HepG2 (cell line): ENCODE results near the gene USP32. TPM values are rescaled to one million over a fixed set of nuclear protein-coding genes. Genes with fewer than 3 reads are reported as not detected.

Source experiments
- ATAC-seq: fragments of 200-7000 bp; cut with Tn5 transposase; 3 replicates; pipeline ENCODE4 v1.9.1; 2020; ENCODE audit warnings: mild to moderate bottlenecking, moderate library complexity
- BruUV-seq: library from RNA; stranded (reverse); fragments of 400-500 nt; replicated peaks from 2 replicates; lab custom pipeline; 2021; lab: Mats Ljungman, UMichigan
- CTCF ChIA-PET: fragments of 300-600 bp; formaldehyde crosslinking; extraction: SDS; loops from one replicate; lab custom pipeline; 2021; ENCODE audit warnings: low total read pairs, inconsistent platforms, low intra/inter-chr PET ratio; lab: Yijun Ruan, JAX
- POLR2A ChIA-PET: fragments of 350-600 bp; sonication (Branson Sonifier 250); formaldehyde crosslinking; loops from one replicate; lab custom pipeline; 2020; ENCODE audit warnings: antibody characterized with exemption, inconsistent platforms; lab: Yijun Ruan, JAX
- DNase-seq: peaks from one replicate; pipeline ENCODE4 v3.0.0-alpha.2; 2015; ENCODE audit warnings: low spot score
- FAIRE-seq: peaks from 3 replicates; lab custom pipeline; 2011; peaks lifted over from hg19 to GRCh38; lab: Jason Lieb, UNC
- H2AFZ ChIP-seq: one replicate; pipeline ENCODE4 v1.6.1; 2011; ENCODE audit warnings: low read length, inconsistent platforms
- H3K27ac ChIP-seq: fragments of 300-600 bp; 3 replicates; pipeline ENCODE4 v1.8.0; 2011; ENCODE audit warnings: mixed run types, mild to moderate bottlenecking, mixed read lengths, low read length, inconsistent platforms; ENCODE audit not compliant: insufficient read depth; ENCODE audit errors: extremely low read length
- H3K27me3 ChIP-seq, 2 experiments: fragments of 200-600 bp in 1 of 2; 2 replicates in 1 of 2; 3 replicates in 1 of 2; pipeline versions ENCODE4 v1.6.0 to v1.8.0; 2011; ENCODE audit warnings: low read length in 2 of 2, mild to moderate bottlenecking in 2 of 2, moderate library complexity in 2 of 2, inconsistent platforms in 1 of 2; ENCODE audit not compliant: insufficient read depth in 2 of 2, control insufficient read depth in 1 of 2
- H3K36me3 ChIP-seq, 2 experiments: fragments of 200-600 bp in 1 of 2; replicated peaks in 1 of 2; 2 replicates in 1 of 2; 3 replicates in 1 of 2; pipeline versions ENCODE4 v1.5.1 to v1.8.0; 2011; ENCODE audit warnings: low read length in 2 of 2, inconsistent platforms in 1 of 2; ENCODE audit not compliant: insufficient read depth in 2 of 2, control insufficient read depth in 1 of 2
- H3K4me1 ChIP-seq: 2 replicates; pipeline ENCODE4 v1.5.1; 2012; ENCODE audit warnings: low read length, inconsistent platforms; ENCODE audit not compliant: insufficient read depth
- H3K4me2 ChIP-seq: 2 replicates; pipeline ENCODE4 v1.6.0; 2011; ENCODE audit warnings: low read depth, low read length, inconsistent platforms
- H3K4me3 ChIP-seq, 3 experiments: fragments of 200-600 bp in 1 of 3; sonication (generic), shearing (Covaris generic) in 1 of 3; replicated peaks in 1 of 3; 2 replicates each; pipeline ENCODE4 v1.5.1; 2011 to 2016; ENCODE audit warnings: low read length in 3 of 3, inconsistent platforms in 2 of 3, low read depth in 2 of 3, mild to moderate bottlenecking in 2 of 3, control low read depth in 1 of 3, mixed read lengths in 1 of 3; ENCODE audit not compliant: insufficient read depth in 1 of 3
- H3K79me2 ChIP-seq: one replicate; pipeline ENCODE4 v1.6.1; 2011; ENCODE audit warnings: low read length, inconsistent platforms; ENCODE audit not compliant: insufficient read depth
- H3K9ac ChIP-seq: 2 replicates; pipeline ENCODE4 v1.6.0; 2011; ENCODE audit warnings: mild to moderate bottlenecking, low read depth, low read length, inconsistent platforms; ENCODE audit not compliant: insufficient read depth
- H3K9me3 ChIP-seq: 2 replicates; pipeline ENCODE4 v1.5.1; 2012; ENCODE audit warnings: mild to moderate bottlenecking, low read length
- H4K20me1 ChIP-seq: 2 replicates; pipeline ENCODE4 v1.6.0; 2011; ENCODE audit warnings: inconsistent platforms, mild to moderate bottlenecking, low read length, moderate library complexity; ENCODE audit not compliant: insufficient read depth
- FOXO1 ChIP-seq: sonication (generic); formaldehyde crosslinking; IDR thresholded peaks from 2 replicates; pipeline ENCODE4 v1.4.0; 2020; ENCODE audit warnings: missing genetic modification reagents
- FOXP1 ChIP-seq, 2 experiments: fragments of 450-650 bp in 1 of 2; IDR thresholded peaks; 2 replicates each; pipeline ENCODE4 v1.6.1; 2017 to 2018; ENCODE audit warnings: antibody characterized with exemption in 1 of 2
- HNF4A ChIP-seq: sonication (generic); formaldehyde crosslinking; IDR thresholded peaks from 2 replicates; pipeline ENCODE4 v1.4.0; 2020; ENCODE audit warnings: missing genetic modification reagents
- IRX3 ChIP-seq: sonication (generic); formaldehyde crosslinking; IDR thresholded peaks from 2 replicates; pipeline ENCODE4 v1.8.1; 2023; ENCODE audit warnings: mild to moderate bottlenecking, low read depth, missing genetic modification reagents, borderline replicate concordance
- MXD4 ChIP-seq: IDR thresholded peaks from 2 replicates; pipeline ENCODE4 v1.6.1; 2016; ENCODE audit warnings: mild to moderate bottlenecking, missing biosample characterization, missing genetic modification reagents
- MYNN ChIP-seq: sonication (generic); formaldehyde crosslinking; IDR thresholded peaks from 2 replicates; pipeline ENCODE4 v1.4.0; 2020; ENCODE audit warnings: mild to moderate bottlenecking, low read depth, missing genetic modification reagents
- SIN3A ChIP-seq: IDR thresholded peaks from 2 replicates; pipeline ENCODE4 v1.6.1; 2011; ENCODE audit warnings: low read depth, mild to moderate bottlenecking, control low read depth, low read length, borderline replicate concordance
- SP140L ChIP-seq: sonication (generic); formaldehyde crosslinking; IDR thresholded peaks from 2 replicates; pipeline ENCODE4 v1.4.0; 2020; ENCODE audit warnings: missing genetic modification reagents, borderline replicate concordance
- TCF7 ChIP-seq: sonication (generic); IDR thresholded peaks from 2 replicates; pipeline ENCODE4 v1.6.1; 2016; ENCODE audit warnings: antibody characterized with exemption, low read depth
- ZNF30 ChIP-seq: sonication (generic); formaldehyde crosslinking; IDR thresholded peaks from 2 replicates; pipeline ENCODE4 v1.5.0; 2020; ENCODE audit warnings: mild to moderate bottlenecking, missing genetic modification reagents
- ZNF468 ChIP-seq: sonication (generic); formaldehyde crosslinking; IDR thresholded peaks from 2 replicates; pipeline ENCODE4 v1.8.0; 2022; ENCODE audit warnings: mild to moderate bottlenecking, moderate library complexity, missing genetic modification reagents
- ZNF790 ChIP-seq: sonication (generic); formaldehyde crosslinking; IDR thresholded peaks from 2 replicates; pipeline ENCODE4 v1.8.0; 2022; ENCODE audit warnings: missing genetic modification reagents, mild to moderate bottlenecking, borderline replicate concordance
- WGBS: methylation state at CpG from one replicate; pipeline ENCODE4 v1.1.6; 2017; ENCODE audit warnings: low lambda C conversion rate; 5-methylcytosine and 5-hydroxymethylcytosine counted together
- in situ Hi-C: cut with HindIII; loops from 2 replicates; pipeline ENCODE4 v1.10.0; 2017; ENCODE audit warnings: low pct_unique_long_range_greater_than_20kb; ENCODE audit not compliant: extremely low pct_ligation_motif_present
- intact Hi-C: fragments of 100-400 bp; cut with micrococcal nuclease; formaldehyde crosslinking; loops from one replicate; pipeline ENCODE4 v1.10.0; 2022; ENCODE audit not compliant: unreplicated experiment
- polyA plus RNA-seq, 8 experiments: library from polyadenylated mRNA; depleted of rRNA in 3 of 8; stranded (reverse) in 7 of 8; unstranded in 1 of 8; fragments of >200 nt; fragmentation: Illumina TruSeq in 4 of 8; extraction: Trizol in 4 of 8; gene quantifications; 2 replicates each; pipeline versions ENCODE4 v1.2.1 to v1.2.3, GENCODE V29; 2011 to 2016; ENCODE audit warnings: low read depth in 4 of 8, missing spikeins in 1 of 8, mixed read lengths in 1 of 8; ENCODE audit not compliant: insufficient read depth in 1 of 8
- total RNA-seq, 5 experiments: library from RNA; depleted of rRNA; stranded (reverse); fragments of >200 nt; fragmentation: Illumina TruSeq; extraction: Trizol; gene quantifications; 2 replicates each; pipeline ENCODE4 v1.2.3, GENCODE V29; 2016; ENCODE audit warnings: low read depth in 1 of 5
- TF ChIP-seq, protein P1 (sequence below): IDR thresholded peaks from 2 replicates; pipeline ENCODE4 v1.6.1; 2016; ENCODE audit warnings: missing compliant biosample characterization, missing genetic modification reagents, borderline replicate concordance
- TF ChIP-seq, protein P2 (sequence below): sonication (generic); formaldehyde crosslinking; IDR thresholded peaks from 2 replicates; pipeline ENCODE4 v1.5.1; 2020; ENCODE audit warnings: mild to moderate bottlenecking, missing genetic modification reagents, borderline replicate concordance
- TF ChIP-seq, protein P3 (sequence below), 2 experiments: fragments of 450-650 bp in 1 of 2; sonication (generic) in 1 of 2; formaldehyde crosslinking; IDR thresholded peaks; 2 replicates each; pipeline versions ENCODE4 v1.5.0 to v1.8.0; 2020 to 2022; ENCODE audit warnings: mild to moderate bottlenecking in 1 of 2, missing genetic modification reagents in 1 of 2

The USP32 gene
- total and polyA plus RNA-seq, 2 of the 13 experiments (the other 11 are each of a cell fraction or from before 2014, with no cell fraction given): 24.9 to 39.9 TPM

DNA sequence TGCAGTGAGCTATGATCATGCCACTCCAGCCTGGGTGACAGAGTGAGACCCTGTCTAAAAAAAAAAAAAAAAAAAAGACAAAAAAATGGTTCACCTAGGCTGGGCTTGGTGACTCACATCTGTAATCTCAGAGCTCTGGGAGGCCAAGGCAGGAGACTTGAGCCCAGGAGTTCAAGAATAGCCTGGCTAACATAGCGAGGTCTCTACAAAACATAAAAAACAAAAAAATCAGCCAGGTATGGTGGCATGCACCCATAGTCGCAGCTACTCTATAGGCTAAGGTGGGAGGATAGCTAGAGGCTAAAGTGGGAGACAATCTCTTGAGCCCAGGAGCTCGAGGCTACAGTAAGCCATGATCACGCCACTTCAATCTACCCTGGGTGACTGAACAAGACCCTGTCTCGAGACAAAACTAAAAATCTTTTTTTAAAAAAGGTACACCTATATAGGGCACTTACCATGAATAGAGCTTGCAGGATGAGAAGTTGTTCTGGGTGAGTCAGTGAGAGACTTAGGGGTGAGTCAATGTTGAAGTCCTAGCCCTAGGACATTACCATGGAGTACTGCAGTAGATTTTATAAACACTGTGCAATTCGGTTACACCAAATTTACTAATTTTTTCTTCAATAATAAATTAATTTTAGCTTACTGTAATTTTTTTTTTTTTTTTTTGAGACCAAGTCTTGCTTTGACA, 19.0 kb downstream of the USP32 start (continued):
- TF ChIP-seq FOXO1: no peak
- TF ChIP-seq SIN3A: no peak
- TF ChIP-seq IRX3 (CRISPR knock-in tag): no peak
- no peak for TF ChIP-seq MYNN (CRISPR knock-in tag)
- TF ChIP-seq, protein P1, sequence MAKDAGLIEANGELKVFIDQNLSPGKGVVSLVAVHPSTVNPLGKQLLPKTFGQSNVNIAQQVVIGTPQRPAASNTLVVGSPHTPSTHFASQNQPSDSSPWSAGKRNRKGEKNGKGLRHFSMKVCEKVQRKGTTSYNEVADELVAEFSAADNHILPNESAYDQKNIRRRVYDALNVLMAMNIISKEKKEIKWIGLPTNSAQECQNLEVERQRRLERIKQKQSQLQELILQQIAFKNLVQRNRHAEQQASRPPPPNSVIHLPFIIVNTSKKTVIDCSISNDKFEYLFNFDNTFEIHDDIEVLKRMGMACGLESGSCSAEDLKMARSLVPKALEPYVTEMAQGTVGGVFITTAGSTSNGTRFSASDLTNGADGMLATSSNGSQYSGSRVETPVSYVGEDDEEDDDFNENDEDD (CRISPR knock-in tag): no peak
- no peak for TF ChIP-seq SP140L (CRISPR knock-in tag)
- no peak for TF ChIP-seq ZNF30 (CRISPR knock-in tag)
- no peak for TF ChIP-seq MXD4 (CRISPR knock-in tag)

DNA sequence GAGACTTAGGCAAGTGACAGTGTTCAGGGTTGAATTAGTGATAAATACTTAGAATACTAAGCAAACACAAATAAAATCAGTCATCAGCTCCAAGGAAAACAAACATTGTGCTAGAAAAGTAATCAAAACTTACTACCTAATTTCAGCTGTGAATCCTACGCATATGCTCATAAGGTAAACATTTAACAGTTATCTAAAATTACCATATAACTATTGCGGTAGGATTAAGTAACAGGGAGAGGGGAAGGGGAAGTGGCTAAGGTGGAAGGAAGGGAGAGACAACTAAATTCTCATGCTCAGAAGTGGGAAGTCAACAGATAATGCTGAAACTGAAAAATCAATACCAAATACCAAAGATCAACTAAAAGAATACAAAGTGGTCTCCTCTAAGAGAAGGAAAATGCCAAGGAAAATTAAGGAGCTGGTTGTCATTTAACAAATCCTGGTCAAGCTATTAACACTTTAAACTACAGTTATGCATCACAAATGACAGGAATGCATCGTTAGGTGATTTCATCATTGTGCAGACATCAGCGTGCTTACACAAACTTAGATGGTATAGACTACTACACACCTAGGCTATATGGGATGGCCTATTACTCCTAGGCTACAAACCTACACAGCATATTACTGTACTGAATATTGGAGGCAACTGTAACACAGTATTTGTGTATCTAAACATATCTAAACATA, 20.0 kb downstream of the USP32 start:
- BruUV-seq: no TSS peak
- no peak for DNase-seq
- no peak overlapping the region for H3K27ac ChIP-seq
- no peak for TF ChIP-seq TCF7
- no peak for TF ChIP-seq FOXP1 (IDR thresholded peaks at IDR 0.05)
- TF ChIP-seq FOXP1 (CRISPR knock-in tag; IDR thresholded peaks at IDR 0.05): peak; percentile 33; the same call in 1 of the 2 replicates
- TF ChIP-seq HNF4A: peak; percentile 40; the same call in 1 of the 2 replicates
- TF ChIP-seq ZNF790 (CRISPR knock-in tag): no peak
- TF ChIP-seq, protein P2, sequence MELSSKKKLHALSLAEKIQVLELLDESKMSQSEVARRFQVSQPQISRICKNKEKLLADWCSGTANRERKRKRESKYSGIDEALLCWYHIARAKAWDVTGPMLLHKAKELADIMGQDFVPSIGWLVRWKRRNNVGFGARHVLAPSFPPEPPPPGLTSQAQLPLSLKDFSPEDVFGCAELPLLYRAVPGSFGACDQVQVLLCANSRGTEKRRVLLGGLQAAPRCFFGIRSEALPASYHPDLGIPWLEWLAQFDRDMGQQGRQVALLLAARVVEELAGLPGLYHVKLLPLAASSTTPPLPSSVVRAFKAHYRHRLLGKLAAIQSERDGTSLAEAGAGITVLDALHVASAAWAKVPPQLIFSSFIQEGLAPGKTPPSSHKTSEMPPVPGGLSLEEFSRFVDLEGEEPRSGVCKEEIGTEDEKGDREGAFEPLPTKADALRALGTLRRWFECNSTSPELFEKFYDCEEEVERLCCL (CRISPR knock-in tag): no peak
- TF ChIP-seq, protein P3, sequence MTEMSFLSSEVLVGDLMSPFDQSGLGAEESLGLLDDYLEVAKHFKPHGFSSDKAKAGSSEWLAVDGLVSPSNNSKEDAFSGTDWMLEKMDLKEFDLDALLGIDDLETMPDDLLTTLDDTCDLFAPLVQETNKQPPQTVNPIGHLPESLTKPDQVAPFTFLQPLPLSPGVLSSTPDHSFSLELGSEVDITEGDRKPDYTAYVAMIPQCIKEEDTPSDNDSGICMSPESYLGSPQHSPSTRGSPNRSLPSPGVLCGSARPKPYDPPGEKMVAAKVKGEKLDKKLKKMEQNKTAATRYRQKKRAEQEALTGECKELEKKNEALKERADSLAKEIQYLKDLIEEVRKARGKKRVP (CRISPR knock-in tag; IDR thresholded peaks at IDR 0.05): peak in 1 of 2 experiments; percentile 39; a peak in 1 of 4 replicates
- no peak for TF ChIP-seq ZNF468 (CRISPR knock-in tag)

More for the DNA sequence above, 20.0 kb downstream of the USP32 start:
- intact Hi-C loops: loop anchor here (10.0 kb wide), 1 partner anchor 47 kb away; no protein-coding TSS in a partner anchor
- Histone ChIP-seq H3K79me2 (peaks cover 34% of the 10 kb centered on the region), H3K4me3 (no peak overlapping the region), H3K27me3 (no peaks in the 10 kb centered on the region), H4K20me1 (no peaks in the 10 kb centered on the region), H3K4me1 (peaks cover 19% of the 10 kb centered on the region), H3K36me3 (no peaks in the 10 kb centered on the region), H3K9ac (no peak overlapping the region), H2AFZ (no peak overlapping the region), H3K9me3 (no peaks in the 10 kb centered on the region), H3K4me2 (peak overlapping the region; percentile 23; the same call in 1 of the 2 replicates)
- FAIRE-seq (no peak), ATAC-seq (peak; percentile 83)
- POLR2A ChIA-PET: interaction anchor here (0.6 to 2.2 kb wide), 4 partner anchors 10 to 228 kb away, joined by 3 to 14 read pairs (median 3); partner anchors contain the start of genes PPM1D and USP32
- CTCF ChIA-PET: no interaction called here
- WGBS: 48% methylated on average over 4 of the region's 4 CpGs
- in situ Hi-C loops: no loop called here
